ENCODE measurements around the gene DYNC2H1. TPM values are rescaled to one million over a fixed set of nuclear protein-coding genes. Genes with fewer than 3 reads are reported as not detected.

Gene DYNC2H1
- total and polyA plus RNA-seq, 4 donors: 6.4 to 102 (median 23.7) TPM

Small RNAs within 50 kb of the gene (small RNA-seq; reads per million reads assigned to genes)
- gene AP003461.1 (ENCODE audit: low replicate concordance): not detected

Other genes with a start within 250 kb of the DYNC2H1 start
- gene MMP12, start 234.4 kb upstream of the DYNC2H1 start, total RNA-seq: 10 to 100 TPM in 1 of 2 donors, under 1 TPM in 1; 0.34 to 16.9 TPM
- 1 to 10 TPM in 1 of 2 donors, under 1 TPM in 1; 0.31 to 2.5 TPM for gene MMP12, start 234.4 kb upstream of the DYNC2H1 start, polyA plus RNA-seq
- under 1 TPM in 1 of 2 donors, not detected in 1; 0.09 TPM for gene MMP13, start 153.7 kb upstream of the DYNC2H1 start, total RNA-seq
- gene MMP13, start 153.7 kb upstream of the DYNC2H1 start, polyA plus RNA-seq: under 1 TPM; 0.08 to 0.84 TPM
- 10 to 100 TPM; 24.6 to 24.8 TPM for gene DCUN1D5, start 17.3 kb upstream of the DYNC2H1 start, total RNA-seq
- 10 to 100 TPM; 12.4 to 28.8 TPM for gene DCUN1D5, start 17.3 kb upstream of the DYNC2H1 start, polyA plus RNA-seq